ENCODE data around the gene ALLC. TPM values are rescaled to one million over a fixed set of nuclear protein-coding genes. Genes with fewer than 3 reads are reported as not detected.

The ALLC gene
- total RNA-seq, 1 donor from 2014 or later = not detected

- no peak for ATAC-seq
- intact Hi-C loops (cut with micrococcal nuclease) = no loop called here
- DNase-seq = no peak
These were observed 32.2 kb downstream of the ALLC start for GRCh38 chr2:3689998-3690748.

GRCh38 chr2:3692375-3692774 lies 34.4 kb downstream of the ALLC start:
- DNase-seq (no peak), ATAC-seq (no peak)
- intact Hi-C loops (cut with micrococcal nuclease) = no loop called here

- ATAC-seq = no peak
- no peak for DNase-seq
- intact Hi-C loops (cut with micrococcal nuclease) = no loop called here
These were observed 38.5 kb downstream of the ALLC start for GRCh38 chr2:3696545-3696944.

GRCh38 chr2:3701071-3701470 lies 43.1 kb downstream of the ALLC start:
- ATAC-seq (no peak), DNase-seq (no peak)
- intact Hi-C loops (cut with micrococcal nuclease) = no loop called here

- ATAC-seq (no peak), DNase-seq (no peak)
- intact Hi-C loops (cut with micrococcal nuclease) = no loop called here
These were observed 45.3 kb downstream of the ALLC start, which contains the start of gene DCDC2C for GRCh38 chr2:3703236-3703756. TSS of gene DCDC2C (plus strand) at chr2:3703575. CDS start at chr2:3703752, 177 bp downstream.

GRCh38 chr2:3703757-3704355 lies 45.9 kb downstream of the ALLC start:
- ATAC-seq = no peak
- intact Hi-C loops (cut with micrococcal nuclease) = no loop called here
- DNase-seq = no peak

GRCh38 chr2:3704692-3705091 lies 46.7 kb downstream of the ALLC start:
- DNase-seq = no peak
- intact Hi-C loops (cut with micrococcal nuclease) = no loop called here
- ATAC-seq = no peak

GRCh38 chr2:3705782-3706181 lies 47.8 kb downstream of the ALLC start:
- intact Hi-C loops (cut with micrococcal nuclease) = no loop called here
- DNase-seq (no peak), ATAC-seq (no peak)

- no peak for ATAC-seq
- intact Hi-C loops (cut with micrococcal nuclease) = no loop called here
- DNase-seq = no peak
These were observed 48.9 kb downstream of the ALLC start for GRCh38 chr2:3706892-3707291.

- DNase-seq = no peak
- intact Hi-C loops (cut with micrococcal nuclease) = no loop called here
- no peak for ATAC-seq
These were observed 50.6 kb downstream of the ALLC start for GRCh38 chr2:3708576-3708975.

- DNase-seq (no peak), ATAC-seq (no peak)
- intact Hi-C loops (cut with micrococcal nuclease) = no loop called here
These were observed 51.2 kb downstream of the ALLC start for GRCh38 chr2:3709225-3709624.

- intact Hi-C loops (cut with micrococcal nuclease) = no loop called here
- no peak for ATAC-seq
- no peak for DNase-seq
These were observed 54.4 kb downstream of the ALLC start for GRCh38 chr2:3712424-3712823.

- intact Hi-C loops (cut with micrococcal nuclease) = no loop called here
- DNase-seq (no peak), ATAC-seq (no peak)
These were observed 55.0 kb downstream of the ALLC start for GRCh38 chr2:3712831-3713503.

- DNase-seq = no peak
- intact Hi-C loops (cut with micrococcal nuclease) = no loop called here
- no peak for ATAC-seq
These were observed 60.7 kb downstream of the ALLC start for GRCh38 chr2:3718679-3719078.

- intact Hi-C loops (cut with micrococcal nuclease) = no loop called here
- ATAC-seq (no peak), DNase-seq (no peak)
These were observed 67.0 kb downstream of the ALLC start for GRCh38 chr2:3725002-3725401.

GRCh38 chr2:3725458-3726250 lies 67.7 kb downstream of the ALLC start:
- intact Hi-C loops (cut with micrococcal nuclease) = no loop called here
- DNase-seq (no peak), ATAC-seq (no peak)

GRCh38 chr2:3726511-3726910 lies 68.5 kb downstream of the ALLC start:
- no peak for DNase-seq
- no peak for ATAC-seq
- intact Hi-C loops (cut with micrococcal nuclease) = no loop called here

- ATAC-seq = no peak
- intact Hi-C loops (cut with micrococcal nuclease) = no loop called here
- no peak for DNase-seq
These were observed 69.5 kb downstream of the ALLC start for GRCh38 chr2:3727397-3728045.
